GM06990 (cell line): ENCODE results near the gene IRX6.

Source experiments
- DNase-seq: peaks from one replicate; pipeline ENCODE4 v3.0.0-alpha.2; 2011; ENCODE audit not compliant: insufficient read length; ENCODE audit errors: extremely low read depth
- H3K27me3 ChIP-seq: replicated peaks from 2 replicates; pipeline ENCODE4 v1.6.0; 2011; ENCODE audit warnings: low read length; ENCODE audit not compliant: control insufficient read depth, insufficient read depth
- H3K36me3 ChIP-seq: 2 replicates; pipeline ENCODE4 v1.5.1; 2011; ENCODE audit warnings: low read length; ENCODE audit not compliant: control insufficient read depth, insufficient read depth
- H3K4me3 ChIP-seq: replicated peaks from 2 replicates; pipeline ENCODE4 v1.5.1; 2011; ENCODE audit warnings: low read depth, mild to moderate bottlenecking, control low read depth, low read length
- TF ChIP-seq, protein P1 (sequence below): IDR thresholded peaks from 2 replicates; pipeline ENCODE4 v1.5.1; 2011; ENCODE audit warnings: low read length, control low read depth, mild to moderate bottlenecking, inconsistent platforms; ENCODE audit not compliant: insufficient read depth, poor library complexity, severe bottlenecking

IRX6 gene

DNA sequence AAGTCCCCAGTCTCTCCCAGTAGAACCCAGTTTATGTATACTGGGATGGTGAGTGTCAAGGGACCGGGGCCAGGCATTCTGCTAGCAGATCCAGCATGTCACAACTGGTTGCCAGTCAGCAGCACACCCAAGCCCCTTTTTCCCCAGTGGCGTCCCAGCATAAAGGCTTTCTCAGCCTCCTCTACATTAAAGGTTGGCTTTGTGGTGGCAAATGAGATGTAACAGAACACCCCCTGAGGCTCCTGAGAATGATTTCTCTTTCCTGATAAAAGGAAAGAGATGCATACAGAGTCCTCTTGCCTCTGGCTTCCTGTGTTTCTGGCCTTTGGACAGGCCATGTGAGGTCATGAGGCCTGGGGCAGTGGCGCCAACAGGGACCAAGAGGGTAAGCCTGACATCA, 27.9 kb downstream of the IRX6 start:
- no peak for DNase-seq
- H3K4me3 ChIP-seq, result no peak overlapping the region
- TF ChIP-seq, protein P1, sequence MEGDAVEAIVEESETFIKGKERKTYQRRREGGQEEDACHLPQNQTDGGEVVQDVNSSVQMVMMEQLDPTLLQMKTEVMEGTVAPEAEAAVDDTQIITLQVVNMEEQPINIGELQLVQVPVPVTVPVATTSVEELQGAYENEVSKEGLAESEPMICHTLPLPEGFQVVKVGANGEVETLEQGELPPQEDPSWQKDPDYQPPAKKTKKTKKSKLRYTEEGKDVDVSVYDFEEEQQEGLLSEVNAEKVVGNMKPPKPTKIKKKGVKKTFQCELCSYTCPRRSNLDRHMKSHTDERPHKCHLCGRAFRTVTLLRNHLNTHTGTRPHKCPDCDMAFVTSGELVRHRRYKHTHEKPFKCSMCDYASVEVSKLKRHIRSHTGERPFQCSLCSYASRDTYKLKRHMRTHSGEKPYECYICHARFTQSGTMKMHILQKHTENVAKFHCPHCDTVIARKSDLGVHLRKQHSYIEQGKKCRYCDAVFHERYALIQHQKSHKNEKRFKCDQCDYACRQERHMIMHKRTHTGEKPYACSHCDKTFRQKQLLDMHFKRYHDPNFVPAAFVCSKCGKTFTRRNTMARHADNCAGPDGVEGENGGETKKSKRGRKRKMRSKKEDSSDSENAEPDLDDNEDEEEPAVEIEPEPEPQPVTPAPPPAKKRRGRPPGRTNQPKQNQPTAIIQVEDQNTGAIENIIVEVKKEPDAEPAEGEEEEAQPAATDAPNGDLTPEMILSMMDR, result no peak

DNA sequence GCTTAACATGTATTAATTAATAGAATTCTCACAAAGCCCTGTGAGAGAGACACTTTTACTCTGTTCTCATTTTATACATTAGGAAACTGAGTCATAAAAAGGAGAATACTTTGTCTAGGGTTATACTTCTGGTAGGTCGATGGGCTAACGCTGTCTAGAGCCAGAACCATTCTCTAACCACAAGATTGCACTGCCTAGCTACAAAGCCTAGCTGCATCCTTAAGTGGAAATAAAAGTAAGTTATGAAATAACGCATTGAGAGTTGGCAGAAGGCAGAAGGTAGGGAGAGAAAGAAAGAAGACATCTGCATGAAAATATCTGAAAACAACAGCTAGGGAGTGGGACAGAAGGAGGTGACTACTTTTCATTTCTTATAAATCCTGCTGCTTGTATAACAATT, 33.2 kb downstream of the IRX6 start:
- DNase-seq, result no peak
- Histone ChIP-seq H3K4me3 (no peak overlapping the region), H3K36me3 (no peaks in the 10 kb centered on the region), H3K27me3 (no peaks in the 10 kb centered on the region)
- TF ChIP-seq, protein P1, result no peak

More for the DNA sequence above, 27.9 kb downstream of the IRX6 start:
- no peaks in the 10 kb centered on the region for H3K36me3 ChIP-seq
- H3K27me3 ChIP-seq, result no peaks in the 10 kb centered on the region

DNA sequence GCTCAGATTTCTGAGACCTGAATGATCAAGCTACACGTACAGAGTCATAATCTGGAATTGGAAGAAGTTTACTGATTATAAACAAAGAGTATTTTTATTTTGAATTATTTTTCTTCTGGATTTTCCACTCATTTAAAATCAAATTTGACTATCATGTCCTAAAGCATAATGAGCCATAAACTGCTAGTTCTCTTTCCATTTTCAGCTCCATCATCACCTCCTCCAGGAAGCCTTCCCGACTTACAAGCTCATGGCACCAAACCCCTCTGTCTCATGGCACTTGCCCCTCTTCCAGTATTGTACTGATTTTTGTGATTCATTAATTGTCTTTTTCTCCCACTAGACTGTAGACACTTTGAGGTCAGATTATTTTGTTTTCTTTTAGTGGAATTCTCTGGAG, 35.9 kb downstream of the IRX6 start:
- no peaks in the 10 kb centered on the region for H3K36me3 ChIP-seq
- TF ChIP-seq, protein P1, result no peak
- no peaks in the 10 kb centered on the region for H3K27me3 ChIP-seq
- DNase-seq, result no peak
- no peak overlapping the region for H3K4me3 ChIP-seq

DNA sequence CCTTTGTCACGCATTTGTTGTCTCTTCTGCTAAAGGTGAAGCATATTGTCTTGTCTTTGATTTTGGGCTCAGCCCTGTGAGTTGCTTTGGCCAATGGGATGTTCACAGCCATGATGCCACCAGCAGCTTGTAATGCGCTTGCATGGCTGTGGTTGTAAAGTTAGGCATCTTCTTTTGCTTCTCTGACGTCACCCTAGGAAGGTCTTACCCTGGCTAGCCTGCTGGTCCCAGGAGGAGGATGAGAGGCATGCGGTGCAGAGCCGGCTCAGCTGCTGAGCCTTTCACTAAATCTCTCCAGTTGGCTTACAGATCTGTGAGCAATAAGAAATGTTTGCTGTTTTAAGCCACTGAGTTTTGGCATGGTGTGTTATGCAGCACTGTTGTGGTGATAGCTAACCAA, 40.8 kb downstream of the IRX6 start:
- Histone ChIP-seq H3K4me3 (no peak overlapping the region), H3K27me3 (no peaks in the 10 kb centered on the region; the same call in 1 of the 2 replicates), H3K36me3 (no peaks in the 10 kb centered on the region)
- DNase-seq, result no peak
- TF ChIP-seq, protein P1, result no peak

DNA sequence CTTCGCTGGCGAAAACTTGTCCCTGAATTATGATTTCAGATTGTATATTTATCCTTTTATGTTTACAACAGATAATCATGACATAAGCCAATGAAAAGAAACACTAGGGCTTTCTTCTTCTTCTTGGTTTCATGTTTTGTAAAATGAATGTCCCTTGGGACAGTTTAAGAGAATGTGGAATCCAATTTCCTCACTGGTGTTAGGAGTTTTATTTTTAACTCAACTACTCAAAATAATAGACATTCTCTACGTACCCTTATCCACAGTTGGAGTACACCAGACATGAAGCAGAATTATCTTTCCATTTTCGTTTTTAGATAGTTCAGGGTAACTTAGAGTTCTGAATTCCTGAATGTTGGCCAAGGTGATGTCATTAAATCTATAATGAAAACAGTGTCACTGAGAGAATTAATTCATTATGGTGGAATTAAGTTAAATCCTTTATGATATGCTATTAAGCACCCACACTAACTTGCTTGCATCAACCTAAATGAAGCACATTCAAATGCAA, 43.4 kb downstream of the IRX6 start:
- no peaks in the 10 kb centered on the region for H3K36me3 ChIP-seq
- TF ChIP-seq, protein P1, result no peak
- H3K27me3 ChIP-seq, result peaks cover 2% of the 10 kb centered on the region
- no peak overlapping the region for H3K4me3 ChIP-seq
- DNase-seq, result no peak
